ENCODE measurements around the gene CDKAL1. TPM values are rescaled to one million over a fixed set of nuclear protein-coding genes. Genes with fewer than 3 reads are reported as not detected.

Gene CDKAL1
- total and polyA plus RNA-seq, 2 experiments from 2014 or later, result 14.4 to 19.5 TPM

DNA sequence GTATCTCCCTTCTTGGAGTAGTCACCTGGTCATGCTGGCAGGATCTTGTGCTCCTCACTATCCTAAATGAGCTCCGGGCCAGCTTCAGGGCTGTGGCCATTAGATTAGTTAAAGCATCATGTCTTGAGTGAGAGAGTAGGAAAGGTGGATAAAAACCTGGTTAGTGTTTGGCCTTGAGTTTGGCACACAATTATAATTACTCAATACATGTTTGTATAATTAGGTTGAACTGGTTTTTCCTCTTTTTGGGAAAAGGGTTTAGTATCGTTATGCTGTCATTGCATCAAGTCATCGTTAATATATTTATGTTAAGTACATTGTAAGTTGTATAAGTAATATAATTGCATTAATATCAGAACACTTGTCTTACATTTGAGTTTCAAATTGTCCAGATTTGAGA, 126.3 kb downstream of the CDKAL1 start:
- no peak overlapping the region for H3K4me3 ChIP-seq
- no peaks in the 10 kb centered on the region for H3K9me2 ChIP-seq (replicated peaks; ENCODE audit: insufficient read depth)
- 90% methylated on average over 3 of the region's 3 CpGs for WGBS (ENCODE audit: low lambda C conversion rate, missing lambda C conversion rate)
- H3K36me3 ChIP-seq (replicated peaks; ENCODE audit: insufficient read depth, low read depth), result no peaks in the 10 kb centered on the region
- no peak for DNase-seq (ENCODE audit: low spot score)
- no peaks in the 10 kb centered on the region for H4K20me1 ChIP-seq (ENCODE audit: insufficient read depth, poor library complexity, severe bottlenecking)
- H3K79me2 ChIP-seq, result no peaks in the 10 kb centered on the region
- peaks cover 18% of the 10 kb centered on the region for H3K4me1 ChIP-seq (ENCODE audit: insufficient read depth)
- no peak overlapping the region for H2AFZ ChIP-seq
- H3K9me3 ChIP-seq (ENCODE audit: low read depth), result no peaks in the 10 kb centered on the region
- H3K4me2 ChIP-seq, result no peak overlapping the region
- H3K27ac ChIP-seq, result no peak overlapping the region
- no peak for TF ChIP-seq EZH2 (IDR thresholded peaks at IDR 0.05; ENCODE audit: borderline replicate concordance)
- TF ChIP-seq EZH2phosphoT487 (IDR thresholded peaks at IDR 0.05; ENCODE audit: low read depth, severe bottlenecking, unreplicated experiment), result no peak
- TF ChIP-seq, protein P1, sequence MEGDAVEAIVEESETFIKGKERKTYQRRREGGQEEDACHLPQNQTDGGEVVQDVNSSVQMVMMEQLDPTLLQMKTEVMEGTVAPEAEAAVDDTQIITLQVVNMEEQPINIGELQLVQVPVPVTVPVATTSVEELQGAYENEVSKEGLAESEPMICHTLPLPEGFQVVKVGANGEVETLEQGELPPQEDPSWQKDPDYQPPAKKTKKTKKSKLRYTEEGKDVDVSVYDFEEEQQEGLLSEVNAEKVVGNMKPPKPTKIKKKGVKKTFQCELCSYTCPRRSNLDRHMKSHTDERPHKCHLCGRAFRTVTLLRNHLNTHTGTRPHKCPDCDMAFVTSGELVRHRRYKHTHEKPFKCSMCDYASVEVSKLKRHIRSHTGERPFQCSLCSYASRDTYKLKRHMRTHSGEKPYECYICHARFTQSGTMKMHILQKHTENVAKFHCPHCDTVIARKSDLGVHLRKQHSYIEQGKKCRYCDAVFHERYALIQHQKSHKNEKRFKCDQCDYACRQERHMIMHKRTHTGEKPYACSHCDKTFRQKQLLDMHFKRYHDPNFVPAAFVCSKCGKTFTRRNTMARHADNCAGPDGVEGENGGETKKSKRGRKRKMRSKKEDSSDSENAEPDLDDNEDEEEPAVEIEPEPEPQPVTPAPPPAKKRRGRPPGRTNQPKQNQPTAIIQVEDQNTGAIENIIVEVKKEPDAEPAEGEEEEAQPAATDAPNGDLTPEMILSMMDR (IDR thresholded peaks at IDR 0.05; ENCODE audit: poor library complexity), result no peak
- H3K27me3 ChIP-seq, result no peaks in the 10 kb centered on the region

DNA sequence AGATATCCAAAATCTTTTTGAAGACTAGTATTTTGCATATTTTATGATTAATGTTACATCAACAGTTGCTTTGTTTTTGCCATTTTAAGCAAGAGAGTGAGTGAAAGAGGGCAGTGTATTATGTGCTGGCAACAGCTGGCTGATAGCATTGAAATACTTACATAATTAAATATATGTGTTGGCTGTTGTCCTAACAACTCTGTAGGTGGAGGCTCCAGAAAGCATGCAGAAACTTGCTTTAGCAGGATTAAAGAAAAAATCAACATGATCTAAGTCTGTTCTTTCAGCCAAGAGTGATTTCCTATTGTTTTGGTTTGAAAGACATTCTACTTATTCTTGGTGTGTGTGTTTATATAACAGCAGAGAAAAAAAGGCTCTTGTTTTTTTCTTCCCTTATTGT, 127.5 kb downstream of the CDKAL1 start:
- no peaks in the 10 kb centered on the region for H3K9me3 ChIP-seq (ENCODE audit: low read depth)
- DNase-seq (ENCODE audit: low spot score), result no peak
- H3K4me2 ChIP-seq, result no peak overlapping the region
- H3K27ac ChIP-seq, result no peak overlapping the region
- H2AFZ ChIP-seq, result no peak overlapping the region
- TF ChIP-seq EZH2phosphoT487 (IDR thresholded peaks at IDR 0.05; ENCODE audit: low read depth, severe bottlenecking, unreplicated experiment), result no peak
- TF ChIP-seq, protein P1 (IDR thresholded peaks at IDR 0.05; ENCODE audit: poor library complexity), result no peak
- no peak for TF ChIP-seq EZH2 (IDR thresholded peaks at IDR 0.05; ENCODE audit: borderline replicate concordance)
- no peaks in the 10 kb centered on the region for H3K27me3 ChIP-seq
- H3K4me3 ChIP-seq, result no peak overlapping the region
- H3K79me2 ChIP-seq, result no peaks in the 10 kb centered on the region
- H3K4me1 ChIP-seq (ENCODE audit: insufficient read depth), result peaks cover 18% of the 10 kb centered on the region
- H4K20me1 ChIP-seq (ENCODE audit: insufficient read depth, poor library complexity, severe bottlenecking), result no peaks in the 10 kb centered on the region
- no peaks in the 10 kb centered on the region for H3K9me2 ChIP-seq (replicated peaks; ENCODE audit: insufficient read depth)
- H3K36me3 ChIP-seq (replicated peaks; ENCODE audit: insufficient read depth, low read depth), result no peaks in the 10 kb centered on the region

DNA sequence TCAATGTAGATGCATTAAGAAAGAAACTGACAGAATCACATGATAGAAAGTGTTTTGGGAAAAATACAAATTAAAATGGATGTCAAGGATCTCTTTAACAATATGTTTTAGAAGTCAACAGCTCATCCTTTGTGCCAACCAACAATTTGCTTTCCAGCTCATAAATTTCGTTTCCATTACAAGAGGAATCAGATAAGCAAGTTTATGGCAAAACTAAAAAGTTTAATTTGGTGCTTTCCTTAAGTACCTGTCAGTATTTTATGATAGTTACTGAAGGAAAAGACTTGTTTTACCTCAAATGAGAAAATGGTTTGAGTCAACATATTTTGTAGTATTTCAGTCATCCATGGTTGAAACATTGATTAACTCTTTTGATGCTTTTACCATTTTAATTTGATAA, 130.0 kb downstream of the CDKAL1 start:
- DNase-seq (ENCODE audit: low spot score), result no peak
- Histone ChIP-seq H3K4me2 (no peak overlapping the region), H3K4me3 (no peak overlapping the region), H3K9me3 (ENCODE audit: low read depth) (no peaks in the 10 kb centered on the region), H4K20me1 (ENCODE audit: insufficient read depth, poor library complexity, severe bottlenecking) (no peaks in the 10 kb centered on the region), H3K27ac (no peak overlapping the region), H3K79me2 (no peaks in the 10 kb centered on the region), H3K9me2 (replicated peaks; ENCODE audit: insufficient read depth) (no peaks in the 10 kb centered on the region), H2AFZ (no peak overlapping the region), H3K4me1 (ENCODE audit: insufficient read depth) (peaks cover 18% of the 10 kb centered on the region), H3K27me3 (no peaks in the 10 kb centered on the region), H3K36me3 (replicated peaks; ENCODE audit: insufficient read depth, low read depth) (no peaks in the 10 kb centered on the region)
- TF ChIP-seq EZH2 (IDR thresholded peaks at IDR 0.05; ENCODE audit: borderline replicate concordance) (no peak), EZH2phosphoT487 (IDR thresholded peaks at IDR 0.05; ENCODE audit: low read depth, severe bottlenecking, unreplicated experiment) (no peak)
- TF ChIP-seq, protein P1 (IDR thresholded peaks at IDR 0.05; ENCODE audit: poor library complexity), result no peak
- 60% methylated on average over 1 of the region's 1 CpG for WGBS (ENCODE audit: low lambda C conversion rate, missing lambda C conversion rate)

DNA sequence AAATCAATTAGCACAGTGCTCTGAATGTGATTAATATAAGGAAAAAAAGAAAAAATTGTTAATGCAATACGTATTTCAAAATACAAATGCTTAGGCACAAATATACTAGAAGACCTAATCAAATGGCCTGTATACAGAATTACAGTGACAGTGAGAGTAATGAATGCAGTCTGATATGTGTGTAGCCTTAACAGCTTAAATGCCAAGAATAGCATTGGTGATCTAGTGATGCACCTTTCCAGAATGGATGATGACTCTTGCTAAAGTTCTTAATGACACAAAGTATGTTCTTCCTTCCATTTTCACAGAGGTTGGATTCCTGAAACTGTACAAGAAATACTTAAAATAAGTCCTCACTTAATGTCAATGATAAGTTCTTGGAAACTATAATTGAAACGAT, 131.0 kb downstream of the CDKAL1 start:
- H3K36me3 ChIP-seq (replicated peaks; ENCODE audit: insufficient read depth, low read depth), result no peaks in the 10 kb centered on the region
- 98% methylated on average over 2 of the region's 2 CpGs for WGBS (ENCODE audit: low lambda C conversion rate, missing lambda C conversion rate)
- DNase-seq (ENCODE audit: low spot score), result no peak
- H3K27ac ChIP-seq, result no peak overlapping the region
- H3K4me1 ChIP-seq (ENCODE audit: insufficient read depth), result peaks cover 18% of the 10 kb centered on the region
- H4K20me1 ChIP-seq (ENCODE audit: insufficient read depth, poor library complexity, severe bottlenecking), result no peaks in the 10 kb centered on the region
- no peaks in the 10 kb centered on the region for H3K79me2 ChIP-seq
- H3K4me2 ChIP-seq, result no peak overlapping the region
- H2AFZ ChIP-seq, result no peak overlapping the region
- H3K9me2 ChIP-seq (replicated peaks; ENCODE audit: insufficient read depth), result no peaks in the 10 kb centered on the region
- H3K4me3 ChIP-seq, result no peak overlapping the region
- H3K9me3 ChIP-seq (ENCODE audit: low read depth), result no peaks in the 10 kb centered on the region
- no peaks in the 10 kb centered on the region for H3K27me3 ChIP-seq
- no peak for TF ChIP-seq EZH2phosphoT487 (IDR thresholded peaks at IDR 0.05; ENCODE audit: low read depth, severe bottlenecking, unreplicated experiment)
- TF ChIP-seq, protein P1 (IDR thresholded peaks at IDR 0.05; ENCODE audit: poor library complexity), result no peak
- TF ChIP-seq EZH2 (IDR thresholded peaks at IDR 0.05; ENCODE audit: borderline replicate concordance), result no peak

Data from hepatocyte (in vitro differentiated cells).